OCI-LY3 (cell line): ENCODE results near the gene C1QTNF9.

Source experiments
- EZH2phosphoT487 ChIP-seq: fragments of 200-600 bp; shearing (Covaris generic); IDR thresholded peaks from 2 replicates; pipeline ENCODE4 v1.6.1; 2018; ENCODE audit warnings: antibody characterized with exemption, mixed run types, low read depth
- TF ChIP-seq, protein P1 (sequence below): fragments of 200-600, 300-600 bp; sonication (generic); IDR thresholded peaks from 2 replicates; pipeline ENCODE4 v1.5.1; 2014; ENCODE audit warnings: antibody characterized with exemption, low read length, low read depth

DNA sequence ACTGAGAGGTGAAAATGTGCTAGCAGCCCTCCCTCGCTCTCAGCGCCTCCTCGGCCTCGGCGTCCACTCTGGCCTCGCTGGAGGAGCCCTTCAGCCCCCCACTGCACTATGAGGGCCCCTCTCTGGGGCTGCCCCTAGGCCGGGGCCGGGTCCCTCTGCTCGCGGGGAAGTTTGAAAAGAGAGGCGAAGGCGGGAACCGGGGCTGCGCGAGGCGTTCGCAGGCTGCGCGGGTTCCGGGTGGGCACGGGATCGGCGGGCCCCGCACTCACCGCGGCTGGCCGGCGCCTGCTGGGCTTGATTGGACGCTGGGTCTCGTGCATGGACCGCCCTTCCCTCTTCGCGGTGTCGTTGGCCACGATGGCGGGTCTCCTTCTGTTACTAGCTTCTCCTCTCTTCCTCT, 29.3 kb downstream of the C1QTNF9 start:
- TF ChIP-seq, protein P1, sequence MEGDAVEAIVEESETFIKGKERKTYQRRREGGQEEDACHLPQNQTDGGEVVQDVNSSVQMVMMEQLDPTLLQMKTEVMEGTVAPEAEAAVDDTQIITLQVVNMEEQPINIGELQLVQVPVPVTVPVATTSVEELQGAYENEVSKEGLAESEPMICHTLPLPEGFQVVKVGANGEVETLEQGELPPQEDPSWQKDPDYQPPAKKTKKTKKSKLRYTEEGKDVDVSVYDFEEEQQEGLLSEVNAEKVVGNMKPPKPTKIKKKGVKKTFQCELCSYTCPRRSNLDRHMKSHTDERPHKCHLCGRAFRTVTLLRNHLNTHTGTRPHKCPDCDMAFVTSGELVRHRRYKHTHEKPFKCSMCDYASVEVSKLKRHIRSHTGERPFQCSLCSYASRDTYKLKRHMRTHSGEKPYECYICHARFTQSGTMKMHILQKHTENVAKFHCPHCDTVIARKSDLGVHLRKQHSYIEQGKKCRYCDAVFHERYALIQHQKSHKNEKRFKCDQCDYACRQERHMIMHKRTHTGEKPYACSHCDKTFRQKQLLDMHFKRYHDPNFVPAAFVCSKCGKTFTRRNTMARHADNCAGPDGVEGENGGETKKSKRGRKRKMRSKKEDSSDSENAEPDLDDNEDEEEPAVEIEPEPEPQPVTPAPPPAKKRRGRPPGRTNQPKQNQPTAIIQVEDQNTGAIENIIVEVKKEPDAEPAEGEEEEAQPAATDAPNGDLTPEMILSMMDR = no peak
- no peak for TF ChIP-seq EZH2phosphoT487
